IPS-NIHi11 (cell line): ENCODE measurements around the gene POLD4.

Experiments
- DNase-seq: peaks from one replicate; pipeline ENCODE4 v3.0.0; 2012; ENCODE audit warnings: mixed read lengths, low spot score

The POLD4 gene

GRCh38 chr11:67316882-67317204 is 36.5 kb downstream of the POLD4 start:
- DNase-seq: no peak

GRCh38 chr11:67315325-67315909 is 37.9 kb downstream of the POLD4 start:
- DNase-seq: no peak

- no peak for DNase-seq
Observed at GRCh38 chr11:67314218-67314617, 39.1 kb downstream of the POLD4 start.

GRCh38 chr11:67313125-67313890 is 40.0 kb downstream of the POLD4 start:
- no peak for DNase-seq

DNA sequence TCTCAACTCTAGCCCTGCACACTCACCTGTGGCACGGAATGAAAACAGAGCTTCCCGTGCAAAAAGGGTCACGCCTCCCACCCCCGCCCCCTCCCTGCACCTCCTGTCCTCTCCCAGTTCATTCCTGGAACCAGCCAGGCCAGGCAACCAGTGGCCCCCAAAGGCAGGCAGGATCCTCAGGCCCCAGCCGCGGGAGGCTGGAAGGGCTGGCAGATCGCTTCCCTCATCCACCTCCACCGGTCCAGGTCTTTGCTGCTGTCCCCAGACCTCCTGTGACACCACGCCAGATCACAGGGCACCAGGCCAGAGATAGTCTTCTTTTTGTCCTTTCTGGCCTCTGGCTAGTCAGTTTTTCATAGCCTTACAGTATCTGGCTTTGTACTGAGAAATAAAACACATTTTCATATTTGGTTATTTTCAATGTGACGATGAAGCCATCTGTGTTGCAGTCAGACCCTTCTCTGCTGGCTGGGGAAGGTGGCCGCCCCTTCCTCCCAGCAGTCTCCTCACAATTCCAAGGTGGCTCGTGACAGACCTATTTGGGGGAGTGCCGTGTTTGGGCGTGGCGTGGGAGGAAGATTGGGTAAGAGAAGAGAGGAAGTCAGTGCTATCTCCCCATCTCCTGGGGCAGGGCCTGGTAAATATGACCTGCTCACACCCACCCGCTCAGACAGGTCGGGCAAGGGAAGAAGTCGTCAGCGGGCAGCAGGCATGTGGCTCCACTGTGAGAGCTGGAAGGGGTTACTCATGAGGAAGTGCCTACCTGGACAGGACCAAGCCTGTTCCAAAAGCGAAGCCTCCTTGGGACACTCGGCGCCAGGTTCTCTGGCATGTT is 40.9 kb downstream of the POLD4 start:
- no peak for DNase-seq

DNA sequence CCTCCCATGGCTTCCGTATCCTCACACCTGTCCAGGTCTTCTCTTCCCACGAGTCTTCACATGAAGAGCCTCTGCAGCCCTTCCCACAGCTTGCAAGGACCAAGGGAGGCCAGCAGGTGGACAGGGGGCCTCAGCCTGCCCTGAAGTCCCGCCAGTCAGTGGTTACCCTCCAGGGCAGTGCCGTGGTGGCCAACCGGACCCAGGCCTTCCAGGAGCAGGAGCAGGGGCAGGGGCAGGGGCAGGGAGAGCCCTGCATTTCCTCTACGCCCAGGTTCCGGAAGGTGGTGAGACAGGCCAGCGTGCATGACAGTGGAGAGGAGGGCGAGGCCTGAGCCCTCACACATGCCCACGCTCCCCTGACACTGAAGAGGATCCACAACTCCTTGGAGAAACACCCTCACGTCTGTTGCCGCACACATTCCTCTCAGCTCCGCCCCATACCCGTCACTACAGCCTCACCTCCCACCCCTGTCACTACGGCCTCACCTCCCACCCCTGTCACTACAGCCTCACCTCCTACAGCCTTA is 41.7 kb downstream of the POLD4 start:
- DNase-seq: no peak

GRCh38 chr11:67311051-67311555 is 42.2 kb downstream of the POLD4 start:
- no peak for DNase-seq

DNA sequence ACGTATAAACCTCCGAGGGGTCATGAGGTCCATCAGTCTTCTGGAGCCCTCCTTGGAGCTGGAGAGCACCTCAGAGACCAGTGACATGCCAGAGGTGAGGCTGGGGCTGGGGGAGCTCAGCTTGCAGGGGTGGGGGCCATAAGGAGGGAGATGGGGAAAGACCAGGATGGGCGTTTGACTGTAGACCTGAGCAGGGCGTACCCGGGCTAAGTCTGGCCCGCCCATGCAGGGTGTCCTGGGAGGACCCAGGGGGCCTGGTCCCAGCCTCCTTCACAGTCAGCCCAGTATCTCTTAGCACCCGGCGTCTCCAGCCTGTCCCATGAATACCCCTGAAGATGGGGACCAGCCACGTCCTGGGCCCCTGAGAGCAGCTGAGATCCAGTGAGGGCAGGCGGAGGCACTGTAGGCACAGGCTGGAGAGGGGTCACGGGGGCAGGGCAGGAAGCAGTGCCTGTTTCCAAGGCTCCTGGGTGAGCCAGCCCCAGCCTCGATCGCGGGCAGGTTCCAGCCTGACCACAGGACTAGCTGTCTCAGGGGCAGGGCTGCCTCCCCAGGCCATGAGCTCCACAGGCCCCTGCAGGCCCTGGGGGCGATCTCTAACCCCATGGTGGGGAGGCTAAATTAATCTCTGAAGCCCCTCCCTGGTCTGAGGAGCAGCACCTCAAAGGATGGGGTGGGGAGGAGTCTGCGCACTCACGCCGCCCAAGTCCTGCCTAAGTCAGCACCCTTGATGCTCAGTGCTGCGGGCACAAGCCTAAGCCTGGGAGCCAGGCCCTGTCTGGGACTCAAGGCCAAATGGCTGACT is 42.9 kb downstream of the POLD4 start:
- no peak for DNase-seq

DNA sequence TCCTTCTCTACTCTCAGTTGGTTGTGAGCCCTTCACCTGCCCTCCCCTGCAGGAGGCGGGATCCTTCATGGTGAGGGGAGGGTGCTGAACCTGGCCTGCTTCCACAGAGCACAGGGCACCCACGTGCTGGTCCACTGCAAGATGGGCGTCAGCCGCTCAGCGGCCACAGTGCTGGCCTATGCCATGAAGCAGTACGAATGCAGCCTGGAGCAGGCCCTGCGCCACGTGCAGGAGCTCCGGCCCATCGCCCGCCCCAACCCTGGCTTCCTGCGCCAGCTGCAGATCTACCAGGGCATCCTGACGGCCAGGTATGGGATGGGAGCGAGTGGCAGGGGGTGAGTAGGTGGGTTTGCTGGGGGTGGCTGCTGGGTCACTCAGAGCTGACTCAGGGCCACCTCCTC is 43.7 kb downstream of the POLD4 start:
- no peak for DNase-seq

DNA sequence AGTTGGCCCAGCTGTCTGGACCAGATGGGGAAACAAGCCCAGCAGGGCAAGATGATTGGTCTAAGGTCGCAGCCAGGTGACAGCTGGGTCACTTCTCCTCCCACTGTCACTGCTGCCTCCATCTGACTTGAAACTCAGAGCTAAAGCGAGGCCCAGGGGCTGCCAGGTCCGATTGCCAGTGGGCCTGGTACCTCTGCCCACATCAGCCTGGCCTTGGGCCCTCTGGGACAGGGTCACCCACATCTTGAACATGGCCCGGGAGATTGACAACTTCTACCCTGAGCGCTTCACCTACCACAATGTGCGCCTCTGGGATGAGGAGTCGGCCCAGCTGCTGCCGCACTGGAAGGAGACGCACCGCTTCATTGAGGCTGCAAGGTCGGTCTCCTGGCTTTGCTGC is 44.2 kb downstream of the POLD4 start:
- DNase-seq: no peak

DNA sequence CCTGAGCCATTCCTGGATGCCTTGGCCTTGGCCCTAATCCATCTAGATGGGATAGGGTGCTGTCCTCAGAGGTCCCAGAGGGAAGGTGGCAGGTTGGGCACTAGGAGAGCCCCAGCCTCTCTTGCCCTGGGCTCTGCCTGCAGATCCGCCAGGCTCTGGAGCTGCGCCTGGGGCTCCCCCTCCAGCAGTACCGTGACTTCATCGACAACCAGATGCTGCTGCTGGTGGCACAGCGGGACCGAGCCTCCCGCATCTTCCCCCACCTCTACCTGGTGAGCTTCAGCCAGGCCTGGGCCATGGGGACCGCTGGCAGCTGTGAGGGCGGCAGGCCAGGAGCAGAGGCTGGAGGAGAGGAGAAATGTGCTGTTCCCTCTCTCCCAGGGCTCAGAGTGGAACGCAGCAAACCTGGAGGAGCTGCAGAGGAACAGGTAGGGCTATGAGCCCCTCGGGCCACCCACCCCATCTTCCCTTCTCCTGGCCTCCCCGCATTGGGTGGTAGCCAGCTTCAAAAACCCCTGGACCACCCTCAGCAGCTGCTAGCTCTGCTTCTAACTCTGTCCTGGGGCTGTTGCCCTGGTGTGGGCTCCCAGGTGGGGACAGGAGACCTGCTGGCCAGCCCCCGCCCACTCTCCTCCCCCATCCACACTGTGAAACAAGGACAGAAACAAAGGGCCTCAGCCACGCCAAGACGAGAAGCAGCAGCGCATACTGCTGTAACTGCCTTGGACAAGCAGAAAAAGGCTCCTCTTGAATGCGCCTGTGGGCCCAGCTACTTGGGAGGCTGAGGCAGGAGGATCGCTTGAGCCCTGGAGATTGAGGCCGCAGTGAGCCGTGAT is 45.1 kb downstream of the POLD4 start:
- no peak for DNase-seq

GRCh38 chr11:67307545-67308001 is 45.8 kb downstream of the POLD4 start:
- no peak for DNase-seq

- DNase-seq: no peak
Observed at GRCh38 chr11:67306769-67307544, 46.4 kb downstream of the POLD4 start.

DNA sequence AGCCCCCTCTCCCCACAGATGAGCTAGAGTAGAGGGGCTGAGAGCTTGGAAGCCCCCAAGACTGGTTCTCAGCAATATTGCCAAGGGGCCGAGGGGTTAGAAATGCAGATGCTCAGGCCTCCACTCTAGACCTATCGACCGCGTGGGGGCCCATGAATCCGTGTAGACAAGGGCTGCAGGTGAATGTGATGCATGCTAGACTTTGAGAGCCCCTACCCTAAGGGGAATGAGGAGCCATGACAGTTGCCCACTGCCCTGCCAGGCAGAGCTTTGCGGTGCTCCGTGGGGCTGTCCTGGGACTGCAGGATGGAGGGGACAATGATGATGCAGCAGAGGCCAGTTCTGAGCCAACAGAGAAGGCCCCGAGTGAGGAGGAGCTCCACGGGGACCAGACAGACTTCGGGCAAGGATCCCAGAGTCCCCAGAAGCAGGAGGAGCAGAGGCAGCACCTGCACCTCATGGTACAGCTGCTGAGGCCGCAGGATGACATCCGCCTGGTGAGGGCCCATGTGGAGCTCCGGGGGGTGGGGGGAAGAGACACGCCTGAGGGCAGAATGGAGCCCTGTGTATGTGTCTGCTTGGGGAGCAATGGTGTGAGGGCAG is 48.7 kb downstream of the POLD4 start:
- DNase-seq: no peak

DNA sequence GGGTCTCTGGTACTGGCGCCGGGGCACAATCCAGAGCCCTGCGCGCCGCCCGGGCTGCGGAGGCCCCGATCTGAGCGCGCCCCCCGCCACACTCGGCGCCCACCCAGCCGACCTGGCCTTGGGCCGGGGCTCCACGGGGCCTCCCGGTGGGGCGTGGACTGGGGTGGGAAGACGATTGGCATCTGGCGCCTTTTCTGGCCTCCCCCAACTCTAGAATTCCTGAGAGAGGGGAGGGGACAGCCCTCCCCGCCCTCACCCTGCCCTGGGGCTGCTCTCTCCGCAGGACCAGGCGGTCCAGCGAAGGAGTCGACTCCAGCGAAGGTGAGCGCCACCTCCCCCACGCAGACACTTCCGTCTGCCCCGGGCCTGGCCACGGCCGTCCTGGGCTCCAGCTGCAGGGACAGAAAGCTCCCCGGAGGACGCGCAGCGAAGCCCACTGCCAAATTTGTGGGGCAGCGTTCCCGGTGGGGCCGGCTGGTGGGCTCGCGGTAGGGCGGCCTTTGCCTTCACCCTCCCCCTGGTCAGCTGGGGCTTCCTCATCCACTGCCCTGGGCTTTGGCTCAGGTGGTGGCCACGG is 49.4 kb downstream of the POLD4 start:
- DNase-seq: peak; percentile 69

DNA sequence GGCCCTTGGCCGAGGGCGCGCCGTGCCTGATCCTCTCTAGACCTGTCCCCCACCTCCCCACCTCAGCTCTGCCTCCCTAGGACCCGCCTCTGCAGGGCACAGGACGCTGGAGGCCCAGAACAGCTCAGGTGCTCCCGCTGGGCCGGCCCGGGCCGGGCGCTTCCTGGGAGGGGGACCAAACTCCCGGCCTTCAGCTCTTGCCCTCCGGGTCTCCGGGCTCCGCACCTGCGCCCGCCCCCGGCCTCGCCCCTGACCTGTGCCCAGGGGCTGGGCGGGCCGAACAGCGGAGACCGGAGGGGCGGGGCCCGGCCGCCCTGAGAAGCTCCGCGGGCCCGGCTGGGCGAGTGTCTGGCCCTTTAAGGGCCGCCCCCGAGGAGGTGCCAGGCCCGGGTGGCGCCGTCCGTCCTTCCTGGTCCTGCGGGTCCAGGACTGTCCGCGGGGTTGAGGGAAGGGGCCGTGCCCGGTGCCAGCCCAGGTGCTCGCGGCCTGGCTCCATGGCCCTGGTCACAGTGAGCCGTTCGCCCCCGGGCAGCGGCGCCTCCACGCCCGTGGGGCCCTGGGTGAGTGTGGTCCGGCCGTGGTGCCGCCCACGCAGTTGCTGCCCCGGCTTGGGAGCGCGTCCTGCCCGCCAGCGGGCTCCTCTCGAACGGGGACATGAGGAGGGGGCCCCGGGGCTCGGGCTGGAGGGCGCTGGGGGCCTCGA is 50.1 kb downstream of the POLD4 start, which contains the start of gene SSH3:
Gene SSH3, plus strand, starts transcription at position 399 of the 703 bp plus-strand sequence. Its CDS starts 96 bp downstream, at position 495.
- peak; percentile 92 for DNase-seq

DNA sequence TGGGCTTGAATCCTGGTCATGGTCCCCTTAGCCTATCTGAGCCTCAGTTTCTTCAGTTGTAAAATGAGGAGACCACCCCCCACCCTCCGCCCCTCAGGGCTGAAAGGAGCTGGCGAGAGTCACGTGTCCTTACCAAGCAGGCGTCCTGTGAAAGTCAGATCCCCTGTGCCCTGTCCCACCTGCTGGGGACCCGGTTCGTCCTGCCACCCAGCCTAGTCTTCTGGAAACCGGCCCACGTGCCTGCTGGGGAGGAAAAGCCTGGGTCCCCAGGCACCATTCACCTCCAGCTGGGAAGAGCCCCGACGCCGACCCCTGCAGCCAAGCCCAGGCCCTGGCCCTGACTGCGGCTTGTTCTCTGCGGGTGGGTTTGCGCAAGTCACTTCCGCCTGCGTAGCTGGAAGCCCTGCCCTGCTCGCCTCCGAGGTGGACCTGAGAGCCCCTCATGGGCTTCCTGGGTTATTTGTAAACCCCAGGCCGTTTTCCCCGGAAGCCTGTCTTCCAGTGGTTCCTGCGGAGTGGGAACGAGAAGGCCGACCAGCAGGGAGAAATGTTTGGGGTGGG is 50.7 kb downstream of the POLD4 start:
- peak; percentile 69 for DNase-seq

- peak; percentile 78 for DNase-seq
Observed at GRCh38 chr11:67301951-67302516, 51.3 kb downstream of the POLD4 start.
